GM21526 (cell line): ENCODE measurements around the gene ATF3.

Experiments
- ATAC-seq: cut with Tn5 transposase; IDR thresholded peaks from one replicate; pipeline ENCODE4 v1.9.1; 2021; ENCODE audit warnings: moderate library complexity; ENCODE audit not compliant: unreplicated experiment, low FRiP score

Gene ATF3

GRCh38 chr1:212586206-212587015, 22.1 kb upstream of the ATF3 start:
- ATAC-seq, result peak; percentile 67

GRCh38 chr1:212587016-212587887, 21.3 kb upstream of the ATF3 start:
- ATAC-seq, result no peak

GRCh38 chr1:212587888-212588510, 20.6 kb upstream of the ATF3 start:
- ATAC-seq, result no peak

- no peak for ATAC-seq
These were observed 19.1 kb upstream of the ATF3 start for GRCh38 chr1:212589446-212589845.

- no peak for ATAC-seq
These were observed 16.6 kb upstream of the ATF3 start for GRCh38 chr1:212591922-212592321.

GRCh38 chr1:212593821-212594251, 14.7 kb upstream of the ATF3 start:
- ATAC-seq, result no peak

GRCh38 chr1:212594640-212595039, 13.9 kb upstream of the ATF3 start:
- no peak for ATAC-seq

- no peak for ATAC-seq
These were observed 13.3 kb upstream of the ATF3 start for GRCh38 chr1:212595229-212595628.

- ATAC-seq, result peak; percentile 93
These were observed 12.5 kb upstream of the ATF3 start for GRCh38 chr1:212595787-212596714.

GRCh38 chr1:212596798-212597197, 11.8 kb upstream of the ATF3 start:
- no peak for ATAC-seq

- ATAC-seq, result no peak
These were observed 11.1 kb upstream of the ATF3 start for GRCh38 chr1:212597487-212597886.

GRCh38 chr1:212600071-212600915, 8.3 kb upstream of the ATF3 start:
- no peak for ATAC-seq

- no peak for ATAC-seq
These were observed 7.6 kb upstream of the ATF3 start for GRCh38 chr1:212600980-212601379.

GRCh38 chr1:212601524-212601923, 7.0 kb upstream of the ATF3 start:
- ATAC-seq, result no peak

- ATAC-seq, result no peak
These were observed 2.8 kb upstream of the ATF3 start for GRCh38 chr1:212605441-212606394.

- no peak for ATAC-seq
These were observed 2.0 kb upstream of the ATF3 start for GRCh38 chr1:212606395-212607205.

GRCh38 chr1:212607206-212607912, 1.2 kb upstream of the ATF3 start:
- no peak for ATAC-seq
